ENCODE measurements around the gene MRPL28.
"Not testable (repeated sequence)": the region's sequence is repeated elsewhere in the genome, so short reads cannot be mapped to it uniquely, and the experiment has no call there.

The MRPL28 gene

DNA sequence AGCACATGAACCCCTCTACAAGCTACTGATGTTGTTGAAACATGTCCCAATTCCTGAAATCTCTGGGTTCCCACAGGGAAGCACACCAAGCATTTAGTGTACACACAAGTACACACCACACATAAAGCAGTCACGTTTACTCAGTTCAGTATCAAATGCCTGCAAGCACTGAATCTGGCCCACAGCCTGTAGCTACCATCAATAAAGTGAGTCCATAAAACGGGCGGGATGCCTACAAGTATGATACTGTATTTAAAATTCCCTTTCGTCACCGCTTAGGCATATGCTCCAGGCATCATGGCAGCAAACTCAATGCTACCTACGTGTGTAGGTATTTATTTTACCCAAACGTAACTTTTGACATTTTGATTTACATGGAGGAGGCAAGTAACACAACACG is 20.1 kb downstream of the MRPL28 start:
- Histone ChIP-seq H3K79me2 (ENCODE audit: insufficient read depth, low read length) (peaks cover 39% of the 10 kb centered on the region), H3K9me3 (ENCODE audit: insufficient read depth, low read length) (no peaks in the 10 kb centered on the region), H3K4me3 (ENCODE audit: insufficient read depth, low read length, poor library complexity, severe bottlenecking) (no peak overlapping the region), H4K20me1 (ENCODE audit: low read depth, low read length) (no peaks in the 10 kb centered on the region), H3K9me2 (replicated peaks; ENCODE audit: insufficient read depth, low read length) (no peaks in the 10 kb centered on the region), H3K4me2 (ENCODE audit: low read depth, low read length, poor library complexity, severe bottlenecking) (no peak overlapping the region), H3K27me3 (ENCODE audit: low read length) (no peaks in the 10 kb centered on the region), H3F3A (ENCODE audit: insufficient read depth) (no peaks in the 10 kb centered on the region), H3K36me3 (ENCODE audit: low read length) (no peaks in the 10 kb centered on the region), H2AFZ (ENCODE audit: low read depth, low read length, severe bottlenecking) (no peak overlapping the region), H3K27ac (ENCODE audit: low read depth, low read length) (no peak overlapping the region), H3K9ac (ENCODE audit: low read length) (no peak overlapping the region)
- TF ChIP-seq, protein P1, sequence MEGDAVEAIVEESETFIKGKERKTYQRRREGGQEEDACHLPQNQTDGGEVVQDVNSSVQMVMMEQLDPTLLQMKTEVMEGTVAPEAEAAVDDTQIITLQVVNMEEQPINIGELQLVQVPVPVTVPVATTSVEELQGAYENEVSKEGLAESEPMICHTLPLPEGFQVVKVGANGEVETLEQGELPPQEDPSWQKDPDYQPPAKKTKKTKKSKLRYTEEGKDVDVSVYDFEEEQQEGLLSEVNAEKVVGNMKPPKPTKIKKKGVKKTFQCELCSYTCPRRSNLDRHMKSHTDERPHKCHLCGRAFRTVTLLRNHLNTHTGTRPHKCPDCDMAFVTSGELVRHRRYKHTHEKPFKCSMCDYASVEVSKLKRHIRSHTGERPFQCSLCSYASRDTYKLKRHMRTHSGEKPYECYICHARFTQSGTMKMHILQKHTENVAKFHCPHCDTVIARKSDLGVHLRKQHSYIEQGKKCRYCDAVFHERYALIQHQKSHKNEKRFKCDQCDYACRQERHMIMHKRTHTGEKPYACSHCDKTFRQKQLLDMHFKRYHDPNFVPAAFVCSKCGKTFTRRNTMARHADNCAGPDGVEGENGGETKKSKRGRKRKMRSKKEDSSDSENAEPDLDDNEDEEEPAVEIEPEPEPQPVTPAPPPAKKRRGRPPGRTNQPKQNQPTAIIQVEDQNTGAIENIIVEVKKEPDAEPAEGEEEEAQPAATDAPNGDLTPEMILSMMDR (IDR thresholded peaks at IDR 0.05; ENCODE audit: insufficient read depth, low read length, poor library complexity, severe bottlenecking) = no peak
- TF ChIP-seq EZH2phosphoT487 (conservative IDR thresholded peaks at IDR 0.05; ENCODE audit: low read length) = no peak

DNA sequence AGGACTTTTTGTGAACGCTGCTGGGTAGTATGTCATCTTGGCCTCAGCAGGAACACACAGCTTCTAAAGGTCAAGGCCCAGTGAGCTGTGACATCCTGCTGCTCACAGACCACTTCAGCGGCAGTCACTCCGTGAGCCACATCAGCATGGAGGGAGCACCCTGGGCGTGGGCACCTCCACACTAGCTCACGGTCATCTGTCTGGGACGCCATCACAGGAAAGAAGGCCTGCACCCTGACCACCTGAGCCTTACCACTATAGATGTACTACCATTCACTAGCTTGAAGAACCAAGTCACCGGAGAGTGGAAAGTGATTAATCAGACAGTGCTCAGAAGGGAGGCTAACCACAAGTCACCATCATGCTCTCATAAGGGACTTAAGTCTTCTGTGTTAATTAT is 21.1 kb downstream of the MRPL28 start:
- Histone ChIP-seq H3K79me2 (ENCODE audit: insufficient read depth, low read length) (peaks cover 44% of the 10 kb centered on the region), H3K36me3 (ENCODE audit: low read length) (no peaks in the 10 kb centered on the region), H4K20me1 (ENCODE audit: low read depth, low read length) (no peaks in the 10 kb centered on the region), H3K27ac (ENCODE audit: low read depth, low read length) (no peak overlapping the region), H2AFZ (ENCODE audit: low read depth, low read length, severe bottlenecking) (no peak overlapping the region), H3K9me3 (ENCODE audit: insufficient read depth, low read length) (no peaks in the 10 kb centered on the region), H3K9me2 (replicated peaks; ENCODE audit: insufficient read depth, low read length) (no peaks in the 10 kb centered on the region), H3K4me2 (ENCODE audit: low read depth, low read length, poor library complexity, severe bottlenecking) (no peak overlapping the region), H3K9ac (ENCODE audit: low read length) (no peak overlapping the region), H3K4me3 (ENCODE audit: insufficient read depth, low read length, poor library complexity, severe bottlenecking) (no peak overlapping the region), H3F3A (ENCODE audit: insufficient read depth) (no peaks in the 10 kb centered on the region), H3K27me3 (ENCODE audit: low read length) (no peaks in the 10 kb centered on the region)
- TF ChIP-seq EZH2phosphoT487 (conservative IDR thresholded peaks at IDR 0.05; ENCODE audit: low read length) = no peak
- TF ChIP-seq, protein P1 (IDR thresholded peaks at IDR 0.05; ENCODE audit: insufficient read depth, low read length, poor library complexity, severe bottlenecking) = no peak

DNA sequence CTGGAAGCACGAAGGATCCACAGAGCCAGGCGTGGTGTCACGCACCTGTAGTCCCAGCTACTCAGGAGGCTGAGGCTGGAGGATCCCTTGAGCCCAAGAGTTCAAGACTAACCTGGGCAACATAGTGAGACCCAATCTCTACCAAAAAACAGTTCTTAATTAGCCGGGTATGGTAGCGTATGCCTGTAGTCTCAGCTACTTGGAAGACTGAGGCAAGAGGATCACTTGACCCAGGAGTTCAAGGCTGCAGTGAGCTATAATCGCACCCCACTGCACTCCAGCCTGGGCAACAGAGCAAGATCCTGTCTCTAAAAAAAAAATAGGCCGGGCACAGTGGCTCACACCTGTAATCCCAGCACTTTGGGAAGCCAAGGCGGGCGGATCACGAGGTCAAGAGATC is 21.8 kb downstream of the MRPL28 start:
- not testable (repeated sequence) for H3K4me2 ChIP-seq (ENCODE audit: low read depth, low read length, poor library complexity, severe bottlenecking); H3K9me3 ChIP-seq (ENCODE audit: insufficient read depth, low read length); H3K27ac ChIP-seq (ENCODE audit: low read depth, low read length); H3F3A ChIP-seq (ENCODE audit: insufficient read depth); H3K27me3 ChIP-seq (ENCODE audit: low read length); H2AFZ ChIP-seq (ENCODE audit: low read depth, low read length, severe bottlenecking); H3K4me3 ChIP-seq (ENCODE audit: insufficient read depth, low read length, poor library complexity, severe bottlenecking); H3K9ac ChIP-seq (ENCODE audit: low read length); H4K20me1 ChIP-seq (ENCODE audit: low read depth, low read length); H3K36me3 ChIP-seq (ENCODE audit: low read length); H3K9me2 ChIP-seq (replicated peaks; ENCODE audit: insufficient read depth, low read length)
- H3K79me2 ChIP-seq (ENCODE audit: insufficient read depth, low read length) = peaks cover 49% of the 10 kb centered on the region

DNA sequence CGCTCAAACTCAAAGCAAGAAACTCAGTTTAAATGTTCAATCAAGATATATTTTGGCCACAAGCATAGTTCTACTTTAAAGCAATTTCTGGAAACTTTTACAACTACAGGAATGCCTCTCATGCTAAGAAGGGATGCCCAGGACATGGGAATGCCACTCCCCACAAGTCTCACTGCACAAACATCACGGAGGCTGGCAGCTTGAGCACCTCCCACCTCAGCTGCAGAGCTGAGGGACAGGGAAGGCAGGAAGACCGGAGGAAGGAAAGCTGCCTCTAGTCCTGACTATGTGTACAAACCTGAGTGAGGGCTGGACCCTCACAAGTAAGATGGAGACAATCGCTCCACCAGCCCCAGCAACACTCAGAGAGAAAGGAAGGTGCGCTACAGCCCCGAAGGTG is 23.1 kb downstream of the MRPL28 start:
- Histone ChIP-seq H3K4me2 (ENCODE audit: low read depth, low read length, poor library complexity, severe bottlenecking) (no peak overlapping the region), H3K9me2 (replicated peaks; ENCODE audit: insufficient read depth, low read length) (no peaks in the 10 kb centered on the region), H3K36me3 (ENCODE audit: low read length) (no peaks in the 10 kb centered on the region), H3K27me3 (ENCODE audit: low read length) (no peaks in the 10 kb centered on the region), H3K4me3 (ENCODE audit: insufficient read depth, low read length, poor library complexity, severe bottlenecking) (no peak overlapping the region), H3K79me2 (ENCODE audit: insufficient read depth, low read length) (peaks cover 57% of the 10 kb centered on the region), H4K20me1 (ENCODE audit: low read depth, low read length) (no peaks in the 10 kb centered on the region), H3K9ac (ENCODE audit: low read length) (no peak overlapping the region), H2AFZ (ENCODE audit: low read depth, low read length, severe bottlenecking) (no peak overlapping the region), H3K27ac (ENCODE audit: low read depth, low read length) (no peak overlapping the region), H3F3A (ENCODE audit: insufficient read depth) (no peaks in the 10 kb centered on the region), H3K9me3 (ENCODE audit: insufficient read depth, low read length) (no peaks in the 10 kb centered on the region)
- TF ChIP-seq, protein P1 (IDR thresholded peaks at IDR 0.05; ENCODE audit: insufficient read depth, low read length, poor library complexity, severe bottlenecking) = no peak
- no peak for TF ChIP-seq EZH2phosphoT487 (conservative IDR thresholded peaks at IDR 0.05; ENCODE audit: low read length)
